ENCODE data around the gene ITPRIP.

Gene ITPRIP

GRCh38 chr10:104340111-104340526 lies 1.9 kb upstream of the ITPRIP start:
- no peak for DNase-seq

DNA sequence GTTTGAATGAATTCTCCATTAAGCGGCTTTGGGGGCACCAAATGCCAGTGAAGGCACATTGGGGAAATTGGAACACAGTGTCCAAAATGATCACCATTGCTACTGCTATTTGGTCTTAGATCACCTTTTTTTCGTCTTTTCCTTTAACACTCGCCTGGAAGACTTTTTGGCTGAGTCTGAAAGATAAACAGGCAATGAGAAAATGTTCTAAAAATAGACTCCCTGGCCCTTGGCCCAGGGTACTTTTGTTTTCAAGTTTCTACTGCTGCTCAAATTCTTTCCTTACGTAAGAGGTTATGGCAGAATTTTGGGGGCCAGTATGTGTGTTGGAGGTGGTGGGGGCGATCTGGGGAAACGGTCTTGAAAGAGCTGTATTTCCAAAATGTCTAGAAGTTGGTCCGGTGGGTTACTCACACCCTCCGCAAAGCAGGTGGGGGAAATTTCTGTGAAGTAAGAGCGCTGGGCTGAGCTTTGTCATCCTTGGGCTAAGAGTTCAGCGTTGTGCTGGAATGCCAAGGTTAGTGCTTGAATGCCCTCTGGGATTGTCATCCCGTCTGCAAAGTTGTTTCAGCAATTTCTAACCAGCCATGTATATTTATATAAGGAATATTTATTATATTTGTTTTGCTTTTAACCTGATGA lies 1.3 kb upstream of the ITPRIP start:
- DNase-seq = no peak

DNA sequence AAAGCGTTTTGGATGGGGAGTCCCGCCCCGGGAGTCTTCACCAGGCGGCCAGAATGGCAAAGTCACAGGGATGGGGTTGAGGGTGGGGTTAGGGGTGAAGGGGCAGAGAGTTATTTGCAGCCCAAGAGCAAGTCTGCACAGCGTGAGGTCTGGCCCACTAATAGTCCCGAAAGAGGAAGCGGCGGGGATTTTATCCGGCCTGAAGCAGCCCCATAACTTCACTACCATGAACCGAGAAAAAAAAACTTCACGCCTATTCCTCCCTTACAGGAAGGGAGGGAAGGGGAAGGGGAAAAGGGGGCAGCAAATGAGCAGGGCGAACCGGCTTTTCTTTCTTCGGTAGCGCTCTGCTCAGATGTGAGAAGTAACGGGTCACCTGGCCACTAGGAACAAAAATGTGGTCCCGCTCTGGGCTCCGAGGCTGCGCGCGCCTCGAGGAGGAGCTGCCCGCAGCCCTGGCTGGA lies 712 bp downstream of the ITPRIP start:
- DNase-seq = no peak

DNA sequence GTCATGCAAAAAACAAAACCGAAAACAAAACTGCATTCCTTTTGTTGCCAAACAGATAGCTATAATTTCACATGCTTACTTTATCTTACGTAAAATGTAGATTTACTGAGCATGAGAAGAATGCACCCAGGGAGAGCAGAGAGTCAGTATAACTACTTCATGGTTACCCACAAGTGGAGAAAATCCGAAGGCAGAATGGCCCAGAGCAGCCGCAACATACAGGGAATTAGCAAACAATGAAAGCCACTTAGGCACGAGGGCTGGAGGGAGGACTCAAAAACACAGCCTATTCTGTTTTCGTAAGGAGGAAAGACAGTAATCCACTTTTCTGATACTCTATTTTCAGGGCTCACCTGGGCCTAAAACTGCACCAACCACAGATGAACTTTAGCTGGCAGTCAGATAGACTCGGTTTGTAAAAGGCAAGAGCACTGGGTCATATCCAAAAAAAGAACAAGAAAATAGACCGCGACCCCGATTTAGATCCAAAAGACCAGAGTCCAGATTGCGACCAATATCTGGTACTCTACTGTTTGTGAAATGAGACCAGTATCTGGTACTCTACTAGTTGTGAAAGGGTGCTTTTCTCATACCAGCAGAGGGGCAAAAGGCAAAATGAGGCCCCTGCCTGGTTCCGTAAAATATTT lies 1.3 kb downstream of the ITPRIP start:
- DNase-seq = no peak

DNA sequence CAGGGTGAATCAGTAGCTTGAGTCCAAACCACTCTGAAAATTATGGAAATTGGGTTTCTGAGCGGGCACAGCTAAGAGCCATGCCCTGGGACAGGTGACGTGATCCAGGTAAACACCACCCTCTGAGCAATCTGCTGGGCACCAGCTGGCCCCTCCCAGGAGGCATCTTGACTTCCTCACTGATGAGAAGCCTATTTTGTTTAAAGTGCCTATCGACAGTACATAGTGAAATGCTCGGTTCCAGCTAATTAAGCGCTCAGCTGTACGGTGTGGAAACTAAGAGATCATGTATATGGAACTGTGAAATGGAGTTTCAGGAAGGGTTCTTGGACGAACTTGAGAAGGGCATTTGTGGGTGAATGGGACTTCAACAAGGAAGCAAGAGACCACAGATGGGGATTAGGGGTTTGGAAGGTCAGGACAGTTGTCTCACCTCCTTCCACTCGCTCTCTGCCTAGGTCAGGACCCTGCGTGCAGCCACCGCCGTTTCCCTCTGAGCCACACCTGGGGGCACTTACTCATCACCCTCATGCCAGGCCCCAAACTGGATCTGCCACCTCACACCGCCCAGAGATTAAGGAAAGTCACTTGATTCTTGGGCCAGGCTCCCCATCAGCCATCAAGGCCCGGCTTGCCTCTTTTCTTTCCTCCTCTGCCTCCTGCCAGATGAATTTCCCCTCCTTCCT lies 3.2 kb downstream of the ITPRIP start:
- no peak for DNase-seq

GRCh38 chr10:104334561-104334960 lies 3.7 kb downstream of the ITPRIP start:
- no peak for DNase-seq

DNA sequence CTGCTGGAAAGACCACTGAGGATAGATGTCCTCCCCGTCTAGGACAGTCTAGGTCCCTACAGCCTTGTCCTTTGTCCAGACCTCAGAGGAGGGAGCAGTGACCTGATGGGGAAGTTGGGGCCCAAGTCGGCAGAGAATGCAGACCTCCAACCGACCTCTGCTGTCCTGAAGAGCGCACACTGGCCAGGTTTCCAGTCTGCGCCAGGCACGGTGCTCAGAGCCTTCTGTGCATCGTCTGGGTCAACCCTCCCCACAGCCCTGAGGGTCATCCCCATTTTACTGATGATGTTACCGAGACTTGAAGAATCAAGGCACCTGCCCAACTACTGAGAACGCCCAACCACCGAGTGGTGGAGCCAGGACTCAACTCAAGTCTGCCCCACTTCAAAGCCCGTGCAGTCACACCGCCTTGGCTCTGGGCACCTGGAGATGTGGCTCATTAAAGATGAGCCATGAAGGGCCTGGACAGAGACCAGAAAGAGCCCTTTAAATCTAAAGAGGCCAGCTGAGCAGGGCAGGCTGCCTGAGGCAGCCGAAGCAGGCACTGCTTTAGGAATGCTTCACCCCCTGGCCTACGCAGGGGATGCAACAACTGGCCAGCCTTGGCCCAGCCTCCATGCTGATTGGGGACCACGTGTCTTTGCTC lies 4.4 kb downstream of the ITPRIP start:
- DNase-seq = no peak

- DNase-seq = no peak
Observed at GRCh38 chr10:104333032-104333727, 5.1 kb downstream of the ITPRIP start.

DNA sequence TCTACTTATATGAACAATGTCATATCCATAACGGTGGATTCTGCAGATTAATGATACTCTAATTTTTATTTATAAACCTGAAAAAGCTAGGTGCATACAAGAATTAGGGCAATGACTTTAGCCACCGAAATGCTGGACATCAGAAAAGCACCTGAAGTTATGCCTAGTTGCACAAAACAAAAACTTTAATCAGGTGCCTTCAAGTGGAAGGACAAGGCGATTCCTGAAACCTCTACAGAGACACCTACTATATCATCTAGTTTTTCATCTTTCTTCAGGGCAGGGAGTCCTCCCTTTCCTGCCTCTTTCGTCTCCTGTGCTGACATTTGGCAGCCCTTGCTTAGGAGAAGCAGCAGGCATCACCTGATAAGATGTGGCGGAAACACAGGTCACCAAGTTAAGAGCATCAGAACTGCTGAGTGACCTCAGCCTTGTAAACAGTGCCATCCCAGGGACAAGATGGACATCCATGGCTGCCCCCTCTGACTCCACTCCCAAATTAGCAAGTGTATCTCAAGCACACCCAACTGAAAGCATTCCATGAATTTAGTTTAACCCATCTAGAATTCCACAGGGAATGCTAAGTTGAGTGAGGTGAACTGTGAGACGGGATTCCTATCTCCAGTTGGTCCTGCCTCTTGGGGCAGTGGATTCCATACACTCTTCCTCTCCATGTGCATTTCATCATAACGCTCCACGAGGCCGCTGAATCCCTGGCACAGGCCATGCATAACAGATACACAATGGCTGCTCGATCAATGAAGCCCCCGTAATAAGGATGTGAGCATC lies 5.8 kb downstream of the ITPRIP start:
- DNase-seq = no peak

GRCh38 chr10:104331208-104331838 lies 6.9 kb downstream of the ITPRIP start:
- DNase-seq = no peak

- no peak for DNase-seq
Observed at GRCh38 chr10:104330168-104331110, 7.8 kb downstream of the ITPRIP start.

DNA sequence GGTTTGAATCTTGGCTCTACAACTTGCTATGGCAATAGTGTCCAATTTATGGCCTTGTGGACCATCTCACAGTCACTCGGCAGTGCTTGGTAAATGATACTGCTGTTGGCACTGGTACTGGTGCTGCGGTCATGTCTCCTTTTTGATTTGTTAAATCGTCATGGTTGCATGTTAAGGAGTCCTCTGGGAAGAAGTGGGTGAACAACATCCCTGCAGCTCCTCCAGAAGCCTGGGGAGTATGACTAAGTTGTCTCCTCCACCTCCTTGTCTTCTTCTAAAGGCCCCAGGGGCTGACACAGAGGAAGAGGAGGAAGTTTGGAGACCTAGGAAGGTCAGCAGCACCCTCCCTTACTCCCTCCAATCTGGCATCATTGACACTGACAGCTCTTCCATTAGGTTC lies 8.5 kb downstream of the ITPRIP start:
- DNase-seq = no peak

DNA sequence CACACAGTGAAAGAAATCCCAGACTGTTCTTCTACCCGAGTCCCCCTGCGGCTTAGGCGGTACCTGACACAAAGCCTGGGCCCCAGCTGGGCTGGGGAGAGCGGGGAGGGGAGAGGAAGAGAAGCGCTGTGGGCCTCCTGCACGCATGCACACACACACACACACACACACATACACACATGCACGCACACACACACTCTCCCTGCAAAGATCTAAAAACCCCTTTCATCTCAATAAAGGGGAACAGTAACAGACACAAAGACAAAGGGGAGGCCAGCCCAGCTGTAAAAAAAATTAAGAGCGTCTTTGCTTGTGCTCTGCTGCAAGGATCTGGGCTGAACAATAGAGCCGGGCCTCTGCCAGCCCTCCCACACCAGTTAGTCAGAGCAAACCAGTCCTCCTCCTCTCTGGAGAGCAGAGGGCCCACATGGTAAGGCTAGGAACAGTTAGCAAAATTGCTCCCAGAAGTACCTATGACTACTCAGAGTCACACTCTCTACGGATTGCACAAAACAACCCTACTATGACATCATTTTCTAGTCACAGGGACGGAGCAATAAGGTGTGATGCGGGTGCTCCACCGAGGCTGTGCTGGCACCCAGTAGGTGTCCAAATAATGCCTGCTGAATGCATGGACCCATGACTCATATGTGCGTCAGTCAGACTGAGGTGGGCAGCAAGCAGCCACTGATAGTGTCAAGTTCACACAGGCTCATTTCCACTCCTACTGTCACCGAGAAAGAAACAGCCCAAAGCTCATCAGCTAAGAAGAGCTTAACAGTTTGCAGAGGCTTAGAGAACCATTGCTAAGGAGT lies 9.2 kb downstream of the ITPRIP start:
- no peak for DNase-seq

DNA sequence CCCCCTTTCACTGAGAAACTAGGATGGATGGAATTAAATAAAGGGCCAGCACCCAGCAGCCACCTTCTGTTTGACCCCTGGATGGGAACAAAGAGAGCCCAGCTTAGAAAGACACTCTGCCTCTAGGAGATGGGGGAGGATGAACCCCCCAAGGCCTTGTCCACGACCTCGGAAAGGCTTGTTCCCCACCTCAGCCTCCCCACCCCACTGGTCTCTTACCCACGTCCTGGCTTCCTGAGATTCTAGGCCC lies 9.7 kb downstream of the ITPRIP start:
- DNase-seq = no peak

GRCh38 chr10:104327745-104328645 lies 10.3 kb downstream of the ITPRIP start:
- DNase-seq = no peak

DNA sequence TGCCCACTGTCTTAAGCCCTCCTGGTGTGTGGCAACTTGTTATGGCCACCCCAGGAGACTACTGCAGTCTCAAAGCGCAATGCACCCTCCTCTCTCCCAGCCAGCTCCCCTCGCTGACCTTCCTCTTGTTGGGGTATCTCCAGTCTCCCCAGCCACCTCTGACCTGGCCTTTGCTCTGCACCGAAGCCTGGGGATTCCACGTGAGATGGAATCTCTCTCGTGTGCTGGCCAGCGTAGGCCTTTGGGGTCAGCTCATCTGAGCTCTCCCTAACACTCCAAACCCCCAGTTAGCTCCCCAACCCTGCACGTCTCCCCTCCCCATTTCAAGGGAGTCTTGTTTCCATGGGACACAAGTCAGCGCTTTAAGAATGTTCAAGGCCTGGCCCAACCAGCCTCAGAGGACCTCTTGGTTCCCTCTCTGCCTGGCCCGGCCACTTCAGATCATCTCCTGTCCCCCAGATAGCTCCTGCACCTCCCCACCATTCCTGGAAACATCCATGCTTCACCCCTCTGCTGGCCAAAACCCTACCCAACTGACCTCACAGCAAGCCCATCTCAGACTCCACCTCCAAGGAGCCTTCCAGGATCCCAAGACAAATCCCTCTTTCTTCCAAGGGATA lies 11.2 kb downstream of the ITPRIP start:
- DNase-seq = no peak

DNA sequence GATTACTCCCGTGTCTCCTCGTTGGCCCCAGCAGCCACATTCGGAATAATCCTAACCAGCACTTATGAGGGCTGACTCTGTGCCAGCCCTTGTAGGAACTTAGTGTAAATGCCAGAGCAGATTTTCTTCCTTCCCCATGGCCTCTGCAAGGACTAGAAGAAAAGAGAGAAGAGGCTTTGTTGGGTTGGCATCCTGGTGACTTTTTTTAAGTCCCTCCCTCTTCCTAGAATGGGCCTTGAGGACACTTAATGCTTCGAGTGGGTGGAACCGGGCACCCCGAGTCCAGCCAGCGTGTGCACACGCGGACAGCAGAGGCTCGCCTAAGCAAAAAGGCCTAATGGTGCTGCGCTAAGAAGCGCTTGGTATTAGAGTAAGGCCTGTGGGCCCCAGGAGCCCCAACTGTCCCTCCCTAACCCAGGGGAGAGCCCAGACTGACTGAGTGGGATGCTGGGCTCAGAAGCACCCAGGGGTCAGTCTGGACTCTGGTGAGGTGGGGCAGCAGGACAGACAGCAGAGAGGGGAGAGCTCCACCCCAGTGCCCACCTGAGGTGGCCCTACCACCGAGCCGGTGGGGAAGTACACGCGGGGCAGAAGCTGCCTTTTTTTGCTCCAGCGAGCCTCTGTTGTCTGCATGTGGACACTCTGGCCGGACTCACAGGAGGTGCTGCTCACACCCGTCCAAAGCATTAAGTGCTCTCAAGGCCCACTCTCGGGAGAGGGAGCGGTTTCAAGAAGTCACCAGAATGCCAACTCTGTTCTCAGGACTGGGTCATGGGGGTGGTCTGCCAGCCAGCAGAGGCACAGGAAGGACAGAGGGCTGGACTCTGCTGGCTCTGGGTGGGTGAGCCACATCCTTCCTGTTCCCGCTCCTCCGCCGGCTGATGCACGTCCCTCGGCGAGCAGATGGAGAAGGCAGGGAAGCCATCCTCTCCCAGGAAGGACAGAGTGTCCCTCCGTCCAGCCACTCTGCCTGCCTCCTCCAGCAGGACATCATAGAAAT lies 12.5 kb downstream of the ITPRIP start:
- DNase-seq = no peak

Measured in cerebellar nuclear complex (tissue), 1 donor.